Natural killer cell (primary cell): Measurements from ENCODE around the gene CACNA2D2. TPM values are rescaled to one million over a fixed set of nuclear protein-coding genes. Genes with fewer than 3 reads are reported as not detected.

Experiments used
- ATAC-seq, 3 donors: fragments of 150-1000 bp in 2 of 3; fragments of 200-7000 bp in 1 of 3; cut with Tn5 transposase; 1 replicate in 1 of 3; 2 replicates in 2 of 3; pipeline ENCODE4 v1.10.0; 2021; ENCODE audit warnings: mild to moderate bottlenecking in 2 of 3, moderate library complexity in 2 of 3
- DNase-seq, 2 donors: peaks; one replicate each; pipeline versions ENCODE4 v3.0.0 to v3.0.0-alpha.2; 2013 to 2021; ENCODE audit warnings: mixed read lengths in 1 of 2
- H3K27ac ChIP-seq: one replicate; pipeline ENCODE4 v1.5.1; 2013; ENCODE audit warnings: mild to moderate bottlenecking, low read length
- H3K27me3 ChIP-seq: one replicate; pipeline ENCODE4 v1.6.1; 2013; ENCODE audit warnings: low read length; ENCODE audit not compliant: control insufficient read depth, insufficient read depth
- H3K36me3 ChIP-seq: one replicate; pipeline ENCODE4 v1.6.1; 2013; ENCODE audit warnings: low read length; ENCODE audit not compliant: control insufficient read depth, insufficient read depth
- H3K4me1 ChIP-seq: one replicate; pipeline ENCODE4 v1.6.1; 2013; ENCODE audit warnings: low read length; ENCODE audit not compliant: control insufficient read depth, insufficient read depth
- H3K4me3 ChIP-seq: one replicate; pipeline ENCODE4 v1.5.1; 2013; ENCODE audit warnings: low read length
- H3K9me3 ChIP-seq: one replicate; pipeline ENCODE4 v1.6.1; 2013; ENCODE audit warnings: low read length; ENCODE audit not compliant: control insufficient read depth, insufficient read depth
- H3K27ac Mint-ChIP-seq, 2 donors: one replicate each; pipeline ENCODE4 v1.8.0; 2022; ENCODE audit warnings: mild to moderate bottlenecking in 2 of 2, mixed read lengths in 2 of 2, moderate library complexity in 1 of 2
- H3K27me3 Mint-ChIP-seq, 2 donors: one replicate each; pipeline ENCODE4 v1.8.0; 2022; ENCODE audit warnings: low read depth in 2 of 2, mixed read lengths in 2 of 2
- H3K36me3 Mint-ChIP-seq: one replicate; pipeline ENCODE4 v1.8.0; 2022; ENCODE audit warnings: mixed read lengths
- H3K4me1 Mint-ChIP-seq, 2 donors: one replicate each; pipeline ENCODE4 v1.8.0; 2022; ENCODE audit warnings: mixed read lengths in 2 of 2
- H3K4me3 Mint-ChIP-seq: one replicate; pipeline ENCODE4 v1.8.0; 2022; ENCODE audit warnings: mild to moderate bottlenecking, moderate library complexity, mixed read lengths
- H3K9me3 Mint-ChIP-seq, 2 donors: one replicate each; pipeline ENCODE4 v1.8.0; 2022; ENCODE audit warnings: mixed read lengths in 2 of 2
- WGBS: methylation state at CpG from one replicate; pipeline ENCODE4 v1.1.7; 2013; ENCODE audit warnings: missing lambda C conversion rate; ENCODE audit not compliant: insufficient coverage; 5-methylcytosine and 5-hydroxymethylcytosine counted together
- intact Hi-C: fragments of 100-400 bp; cut with micrococcal nuclease; formaldehyde crosslinking; loops from one replicate; pipeline ENCODE4 v1.14.2; 2022
- total RNA-seq, 4 donors: library from RNA; stranded (reverse); fragments of 120-200 nt in 1 of 4; gene quantifications; one replicate each; pipeline versions ENCODE4 v1.2.3 to v1.2.4, GENCODE V29; 2013 to 2022
- TF ChIP-seq, protein P1 (sequence below): fragments of 200-600 bp; IDR thresholded peaks from one replicate; pipeline ENCODE4 v1.8.0; 2022; ENCODE audit warnings: antibody characterized with exemption

CACNA2D2 gene
- total RNA-seq, 3 donors from 2014 or later (not counting 1 experiment from before 2014, with no cell fraction given), result 36.5 to 56.4 (median 43.8) TPM

DNA sequence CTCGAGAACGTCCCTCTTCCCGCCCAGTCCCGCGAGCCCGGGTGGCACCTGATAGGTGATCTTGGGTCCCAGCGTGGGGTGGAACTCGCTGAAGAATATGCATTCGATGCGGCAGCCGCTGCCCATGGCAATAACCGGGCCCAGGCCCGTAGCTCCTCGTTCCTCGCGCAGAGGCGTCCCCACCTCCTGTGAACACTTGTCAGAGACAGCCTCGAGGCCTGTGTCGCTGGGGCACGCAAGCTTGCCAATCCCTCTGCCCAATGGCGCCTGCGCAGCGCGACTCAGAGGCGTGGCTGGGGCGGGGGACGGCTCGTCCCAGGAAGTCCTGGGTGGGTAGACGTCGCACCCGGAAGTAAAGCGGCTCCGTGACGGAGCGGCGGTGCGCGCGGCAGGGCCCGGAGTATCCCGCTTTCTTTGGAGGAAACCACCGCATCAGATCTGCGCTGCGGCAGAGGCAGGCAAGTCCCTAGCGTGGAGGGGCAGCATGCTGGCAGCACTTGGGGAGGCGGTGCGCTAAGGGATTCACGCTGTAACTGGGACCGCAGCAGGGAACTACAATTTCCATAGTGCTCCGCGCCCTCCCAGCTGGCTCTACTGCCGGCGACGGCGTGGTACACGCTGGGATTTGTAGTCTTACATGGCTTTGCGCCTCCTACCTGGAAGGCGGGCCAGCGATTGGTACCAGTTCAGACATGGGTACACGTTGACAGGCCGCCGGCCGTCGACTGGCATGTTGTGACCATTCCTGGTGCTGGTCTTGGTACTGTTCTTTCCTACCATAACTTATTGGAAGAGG, 152.7 kb downstream of the CACNA2D2 start, which contains the start of the genes CYB561D2 and NPRL2:
Gene CYB561D2, plus strand, starts transcription at position 336 of the 796 bp plus-strand sequence. CDS start 572 bp downstream, outside the sequence.
Gene NPRL2, minus strand, starts transcription at position 249 of the 796 bp plus-strand sequence. Its CDS starts 123 bp downstream, at position 126.
- no peaks in the 10 kb centered on the region for H3K27me3 Mint-ChIP-seq
- no peaks in the 10 kb centered on the region for H3K36me3 Mint-ChIP-seq
- TF ChIP-seq, protein P1, sequence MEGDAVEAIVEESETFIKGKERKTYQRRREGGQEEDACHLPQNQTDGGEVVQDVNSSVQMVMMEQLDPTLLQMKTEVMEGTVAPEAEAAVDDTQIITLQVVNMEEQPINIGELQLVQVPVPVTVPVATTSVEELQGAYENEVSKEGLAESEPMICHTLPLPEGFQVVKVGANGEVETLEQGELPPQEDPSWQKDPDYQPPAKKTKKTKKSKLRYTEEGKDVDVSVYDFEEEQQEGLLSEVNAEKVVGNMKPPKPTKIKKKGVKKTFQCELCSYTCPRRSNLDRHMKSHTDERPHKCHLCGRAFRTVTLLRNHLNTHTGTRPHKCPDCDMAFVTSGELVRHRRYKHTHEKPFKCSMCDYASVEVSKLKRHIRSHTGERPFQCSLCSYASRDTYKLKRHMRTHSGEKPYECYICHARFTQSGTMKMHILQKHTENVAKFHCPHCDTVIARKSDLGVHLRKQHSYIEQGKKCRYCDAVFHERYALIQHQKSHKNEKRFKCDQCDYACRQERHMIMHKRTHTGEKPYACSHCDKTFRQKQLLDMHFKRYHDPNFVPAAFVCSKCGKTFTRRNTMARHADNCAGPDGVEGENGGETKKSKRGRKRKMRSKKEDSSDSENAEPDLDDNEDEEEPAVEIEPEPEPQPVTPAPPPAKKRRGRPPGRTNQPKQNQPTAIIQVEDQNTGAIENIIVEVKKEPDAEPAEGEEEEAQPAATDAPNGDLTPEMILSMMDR, result no peak
- Histone ChIP-seq H3K27me3 (no peaks in the 10 kb centered on the region), H3K4me1 (peaks cover 64% of the 10 kb centered on the region), H3K9me3 (no peaks in the 10 kb centered on the region), H3K36me3 (peaks cover 58% of the 10 kb centered on the region), H3K4me3 (peak within 1 kb of the TSS; percentile 86), H3K27ac (peak within 1 kb of the TSS; percentile 90)
- peak; percentile 97 to 99 for DNase-seq
- peak; percentile 87 to 95 (median 88) for ATAC-seq
- under 1% methylated on average over 64 of the region's 64 CpGs for WGBS
- no peaks in the 10 kb centered on the region for H3K9me3 Mint-ChIP-seq
- H3K27ac Mint-ChIP-seq, result peak within 1 kb of the TSS; percentile 96 to 98
- H3K4me3 Mint-ChIP-seq, result peak within 1 kb of the TSS; percentile 96
- intact Hi-C loops, result loop anchor here (1.0 to 10.0 kb wide), 3 partner anchors 9 to 1034 kb away; partner anchors contain the start of genes MANF and TMEM115
- H3K4me1 Mint-ChIP-seq, result peaks cover 36 to 68% of the 10 kb centered on the region in 2 donors

- Histone ChIP-seq H3K4me1 (peaks cover 65% of the 10 kb centered on the region), H3K4me3 (peak overlapping the region; percentile 86), H3K36me3 (peaks cover 53% of the 10 kb centered on the region), H3K9me3 (no peaks in the 10 kb centered on the region), H3K27me3 (no peaks in the 10 kb centered on the region), H3K27ac (peak overlapping the region; percentile 90)
- intact Hi-C loops, result loop anchor here (1.0 to 10.0 kb wide), 2 partner anchors 78 to 1035 kb away; partner anchors contain the start of gene MANF
- Mint-ChIP-seq H3K27ac (peak overlapping the region; percentile 96 to 98), H3K9me3 (no peaks in the 10 kb centered on the region), H3K27me3 (no peaks in the 10 kb centered on the region), H3K36me3 (no peaks in the 10 kb centered on the region), H3K4me1 (peaks cover 38 to 67% of the 10 kb centered on the region in 2 donors), H3K4me3 (peak overlapping the region; percentile 96)
- WGBS, result 13% methylated on average over 7 of the region's 7 CpGs
- ATAC-seq (no peak), DNase-seq (no peak)
- TF ChIP-seq, protein P1, result no peak
Observed at GRCh38 chr3:50350213-50350526, 153.3 kb downstream of the CACNA2D2 start.

DNA sequence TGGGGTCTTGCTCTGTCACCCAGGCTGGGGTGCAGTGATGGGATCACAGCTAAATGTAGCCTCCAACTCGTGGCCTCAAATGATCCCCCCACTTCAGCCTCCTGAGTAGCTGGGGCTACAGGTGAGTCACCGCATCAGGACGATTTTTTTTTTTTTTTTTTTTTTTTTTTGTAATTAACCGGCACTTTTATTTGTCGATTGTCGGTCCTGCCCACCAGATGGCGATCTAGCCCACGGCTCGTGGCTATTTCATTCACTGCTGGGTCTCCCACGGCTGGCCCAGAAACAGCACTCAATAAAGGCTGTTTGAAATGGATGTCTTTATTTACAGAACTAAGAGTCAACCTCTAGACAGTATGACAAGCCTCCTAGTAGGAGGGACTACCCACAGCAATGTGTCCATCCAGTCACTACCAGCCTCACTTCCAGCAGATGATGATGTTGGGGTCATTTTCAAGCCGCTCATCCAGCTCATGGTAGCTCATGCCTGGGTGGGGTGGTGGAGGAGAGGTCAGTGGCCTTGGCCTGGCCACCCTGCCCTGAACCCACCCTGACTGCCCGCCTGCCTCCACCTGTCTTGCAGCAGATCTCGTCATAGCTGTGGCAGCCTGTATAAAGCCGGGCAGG, 156.1 kb downstream of the CACNA2D2 start:
- WGBS, result 29% methylated on average over 13 of the region's 14 CpGs
- Histone ChIP-seq H3K27ac (peak overlapping the region; percentile 19), H3K9me3 (no peaks in the 10 kb centered on the region), H3K4me1 (peaks cover 87% of the 10 kb centered on the region), H3K36me3 (peaks cover 27% of the 10 kb centered on the region), H3K27me3 (no peaks in the 10 kb centered on the region), H3K4me3 (no peak overlapping the region)
- Mint-ChIP-seq H3K4me3 (peak overlapping the region; percentile 77), H3K4me1 (peaks cover 43 to 80% of the 10 kb centered on the region in 2 donors), H3K27ac (peak overlapping the region; percentile 57 to 70), H3K27me3 (no peaks in the 10 kb centered on the region), H3K36me3 (no peaks in the 10 kb centered on the region), H3K9me3 (no peaks in the 10 kb centered on the region)
- ATAC-seq, result peak; percentile 20 to 49 (median 37)
- TF ChIP-seq, protein P1, result peak; percentile 66
- intact Hi-C loops, result loop anchor here (1.0 kb wide), 3 partner anchors 195 to 264 kb away; partner anchors contain the start of gene CISH
- peak; percentile 76 to 91 for DNase-seq
